GM23338 (cell line): Measurements from ENCODE around the gene SLC40A1. TPM values are rescaled to one million over a fixed set of nuclear protein-coding genes. Genes with fewer than 3 reads are reported as not detected.

Experiments
- ATAC-seq: fragments of 200-7000 bp; cut with Tn5 transposase; 3 replicates; pipeline ENCODE4 v1.9.1; 2020
- DNase-seq: peaks from one replicate; pipeline ENCODE4 v3.0.0-alpha.2; 2015; ENCODE audit warnings: low spot score
- H2AFZ ChIP-seq: fragments of 200-600 bp; sonication (generic); 2 replicates; pipeline ENCODE4 v1.8.0; 2016; ENCODE audit warnings: antibody characterized with exemption, mild to moderate bottlenecking, moderate library complexity
- H3F3A ChIP-seq: fragments of 200-600 bp; sonication (generic); replicated peaks from 2 replicates; pipeline ENCODE4 v1.8.0; 2017; ENCODE audit warnings: antibody characterized with exemption, mixed run types, low read depth
- H3K27ac ChIP-seq: fragments of 200-600 bp; sonication (generic); 2 replicates; pipeline ENCODE4 v1.6.1; 2016; ENCODE audit warnings: low read depth
- H3K27me3 ChIP-seq: fragments of 200-600 bp; sonication (generic); 2 replicates; pipeline ENCODE4 v1.8.0; 2016; ENCODE audit warnings: mild to moderate bottlenecking, mixed run types, moderate library complexity; ENCODE audit not compliant: insufficient read depth
- H3K36me3 ChIP-seq: fragments of 200-600 bp; sonication (generic); 2 replicates; pipeline ENCODE4 v1.8.0; 2016; ENCODE audit warnings: mild to moderate bottlenecking; ENCODE audit not compliant: insufficient read depth
- H3K4me1 ChIP-seq: fragments of 200-600 bp; sonication (generic); 2 replicates; pipeline ENCODE4 v1.8.0; 2016; ENCODE audit warnings: mild to moderate bottlenecking, moderate library complexity; ENCODE audit not compliant: insufficient read depth
- H3K4me2 ChIP-seq: fragments of 200-600 bp; sonication (generic); 2 replicates; pipeline ENCODE4 v1.7.1; 2017; ENCODE audit warnings: mixed run types
- H3K4me3 ChIP-seq: fragments of 200-600 bp; sonication (generic); 2 replicates; pipeline ENCODE4 v1.6.1; 2016; ENCODE audit warnings: mixed run types
- H3K79me2 ChIP-seq: fragments of 200-600 bp; sonication (generic); replicated peaks from 2 replicates; pipeline ENCODE4 v1.8.0; 2017; ENCODE audit warnings: mild to moderate bottlenecking; ENCODE audit not compliant: insufficient read depth
- H3K9me2 ChIP-seq: fragments of 200-600 bp; sonication (generic); 2 replicates; pipeline ENCODE4 v1.8.0; 2017; ENCODE audit not compliant: insufficient read depth
- H4K20me1 ChIP-seq: fragments of 200-600 bp; sonication (generic); replicated peaks from 2 replicates; pipeline ENCODE4 v1.8.0; 2017; ENCODE audit warnings: mild to moderate bottlenecking; ENCODE audit not compliant: insufficient read depth
- H3K27ac Mint-ChIP-seq: 2 replicates; pipeline ENCODE4 v1.8.0; 2020; ENCODE audit warnings: inconsistent platforms, mild to moderate bottlenecking, moderate library complexity, mixed read lengths
- H3K27me3 Mint-ChIP-seq: 3 replicates; pipeline ENCODE4 v1.8.0; 2022; ENCODE audit warnings: low read depth, mild to moderate bottlenecking, moderate library complexity, mixed read lengths, inconsistent platforms; ENCODE audit not compliant: insufficient read depth, poor library complexity
- H3K36me3 Mint-ChIP-seq: 3 replicates; pipeline ENCODE4 v1.8.0; 2021; ENCODE audit warnings: low read depth, mild to moderate bottlenecking, inconsistent platforms, moderate library complexity, mixed read lengths
- H3K4me1 Mint-ChIP-seq: 3 replicates; pipeline ENCODE4 v1.8.0; 2020; ENCODE audit warnings: mild to moderate bottlenecking, inconsistent platforms, mixed read lengths
- H3K4me3 Mint-ChIP-seq: 3 replicates; pipeline ENCODE4 v1.8.0; 2021; ENCODE audit warnings: moderate library complexity, mild to moderate bottlenecking, inconsistent platforms, mixed read lengths
- H3K9me3 Mint-ChIP-seq: 3 replicates; pipeline ENCODE4 v1.8.0; 2020; ENCODE audit warnings: moderate library complexity, mild to moderate bottlenecking, inconsistent platforms, mixed read lengths
- CREB1 ChIP-seq: fragments of 250-450 bp; sonication (Bioruptor Pico); IDR thresholded peaks from 2 replicates; pipeline ENCODE4 v1.5.0; 2020; ENCODE audit warnings: low read depth, mild to moderate bottlenecking, moderate library complexity
- EZH2phosphoT487 ChIP-seq: fragments of 200-600 bp; sonication (generic); IDR thresholded peaks from one replicate; pipeline ENCODE4 v1.8.1; 2018; ENCODE audit warnings: antibody characterized with exemption; ENCODE audit not compliant: unreplicated experiment
- JUNB ChIP-seq: IDR thresholded peaks from one replicate; pipeline ENCODE4 v1.6.1; 2016; ENCODE audit warnings: antibody characterized with exemption; ENCODE audit not compliant: unreplicated experiment
- NANOG ChIP-seq: IDR thresholded peaks from 2 replicates; pipeline ENCODE4 v1.6.1; 2016; ENCODE audit warnings: antibody characterized with exemption, borderline replicate concordance
- POLR2AphosphoS5 ChIP-seq: IDR thresholded peaks from 2 replicates; pipeline ENCODE4 v1.6.1; 2016; ENCODE audit warnings: antibody characterized with exemption, low read depth
- STAT1 ChIP-seq: IDR thresholded peaks from one replicate; pipeline ENCODE4 v1.6.1; 2016; ENCODE audit warnings: antibody characterized with exemption; ENCODE audit not compliant: unreplicated experiment
- ZNF114 ChIP-seq: fragments of 250-450 bp; sonication (Bioruptor Pico); IDR thresholded peaks from 2 replicates; pipeline ENCODE4 v1.5.0; 2020; ENCODE audit warnings: mild to moderate bottlenecking, moderate library complexity
- ZNF331 ChIP-seq: fragments of 250-450 bp; sonication (Bioruptor Pico); IDR thresholded peaks from 2 replicates; pipeline ENCODE4 v1.5.0; 2020; ENCODE audit warnings: low read depth, mild to moderate bottlenecking, moderate library complexity
- polyA plus RNA-seq: library from polyadenylated mRNA; unstranded; fragments of >200 nt; fragmentation: Nextera tagmentation; extraction: Ambion mirVana; gene quantifications from 2 replicates; pipeline ENCODE4 v1.2.1, GENCODE V29; 2016
- total RNA-seq: library from RNA; depleted of rRNA; stranded (reverse); fragments of >200 nt; shearing (Covaris generic); gene quantifications from 2 replicates; pipeline ENCODE4 v1.2.3, GENCODE V29; 2014
- TF ChIP-seq, protein P1 (sequence below): IDR thresholded peaks from one replicate; pipeline ENCODE4 v1.6.1; 2018; ENCODE audit warnings: antibody characterized with exemption; ENCODE audit not compliant: unreplicated experiment
- TF ChIP-seq, protein P2 (sequence below): fragments of 250-450 bp; sonication (Bioruptor Pico); IDR thresholded peaks from 2 replicates; pipeline ENCODE4 v1.5.0; 2020; ENCODE audit warnings: mild to moderate bottlenecking, moderate library complexity

SLC40A1 gene
- total and polyA plus RNA-seq, 2 experiments from 2014 or later: 0.08 TPM; not detected in 1

- TF ChIP-seq EZH2phosphoT487 (no peak), NANOG (no peak), POLR2AphosphoS5 (no peak), CREB1 (CRISPR knock-in tag) (no peak)
- TF ChIP-seq, protein P1, sequence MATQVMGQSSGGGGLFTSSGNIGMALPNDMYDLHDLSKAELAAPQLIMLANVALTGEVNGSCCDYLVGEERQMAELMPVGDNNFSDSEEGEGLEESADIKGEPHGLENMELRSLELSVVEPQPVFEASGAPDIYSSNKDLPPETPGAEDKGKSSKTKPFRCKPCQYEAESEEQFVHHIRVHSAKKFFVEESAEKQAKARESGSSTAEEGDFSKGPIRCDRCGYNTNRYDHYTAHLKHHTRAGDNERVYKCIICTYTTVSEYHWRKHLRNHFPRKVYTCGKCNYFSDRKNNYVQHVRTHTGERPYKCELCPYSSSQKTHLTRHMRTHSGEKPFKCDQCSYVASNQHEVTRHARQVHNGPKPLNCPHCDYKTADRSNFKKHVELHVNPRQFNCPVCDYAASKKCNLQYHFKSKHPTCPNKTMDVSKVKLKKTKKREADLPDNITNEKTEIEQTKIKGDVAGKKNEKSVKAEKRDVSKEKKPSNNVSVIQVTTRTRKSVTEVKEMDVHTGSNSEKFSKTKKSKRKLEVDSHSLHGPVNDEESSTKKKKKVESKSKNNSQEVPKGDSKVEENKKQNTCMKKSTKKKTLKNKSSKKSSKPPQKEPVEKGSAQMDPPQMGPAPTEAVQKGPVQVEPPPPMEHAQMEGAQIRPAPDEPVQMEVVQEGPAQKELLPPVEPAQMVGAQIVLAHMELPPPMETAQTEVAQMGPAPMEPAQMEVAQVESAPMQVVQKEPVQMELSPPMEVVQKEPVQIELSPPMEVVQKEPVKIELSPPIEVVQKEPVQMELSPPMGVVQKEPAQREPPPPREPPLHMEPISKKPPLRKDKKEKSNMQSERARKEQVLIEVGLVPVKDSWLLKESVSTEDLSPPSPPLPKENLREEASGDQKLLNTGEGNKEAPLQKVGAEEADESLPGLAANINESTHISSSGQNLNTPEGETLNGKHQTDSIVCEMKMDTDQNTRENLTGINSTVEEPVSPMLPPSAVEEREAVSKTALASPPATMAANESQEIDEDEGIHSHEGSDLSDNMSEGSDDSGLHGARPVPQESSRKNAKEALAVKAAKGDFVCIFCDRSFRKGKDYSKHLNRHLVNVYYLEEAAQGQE: no peak
These were observed 11.2 kb downstream of the SLC40A1 start (continued) for GRCh38 chr2:189569295-189569910.

GRCh38 chr2:189566046-189566445, 14.5 kb downstream of the SLC40A1 start:
- Histone ChIP-seq H3K79me2 (no peaks in the 10 kb centered on the region), H3K4me1 (no peaks in the 10 kb centered on the region), H4K20me1 (no peaks in the 10 kb centered on the region), H3K4me2 (no peak overlapping the region), H3K4me3 (no peak overlapping the region), H3K27ac (no peak overlapping the region), H3F3A (no peaks in the 10 kb centered on the region), H2AFZ (no peak overlapping the region), H3K36me3 (no peaks in the 10 kb centered on the region), H3K9me2 (peaks cover 4% of the 10 kb centered on the region; the same call in 1 of the 2 replicates), H3K27me3 (no peaks in the 10 kb centered on the region)
- Mint-ChIP-seq H3K27ac (no peak overlapping the region), H3K4me3 (no peak overlapping the region), H3K27me3 (no peaks in the 10 kb centered on the region), H3K36me3 (no peaks in the 10 kb centered on the region), H3K9me3 (no peaks in the 10 kb centered on the region), H3K4me1 (no peaks in the 10 kb centered on the region)
- ATAC-seq (no peak), DNase-seq (no peak)
- TF ChIP-seq JUNB (no peak), ZNF114 (no peak), POLR2AphosphoS5 (no peak), ZNF331 (no peak), STAT1 (no peak)
- TF ChIP-seq, protein P1: no peak
- TF ChIP-seq, protein P2, sequence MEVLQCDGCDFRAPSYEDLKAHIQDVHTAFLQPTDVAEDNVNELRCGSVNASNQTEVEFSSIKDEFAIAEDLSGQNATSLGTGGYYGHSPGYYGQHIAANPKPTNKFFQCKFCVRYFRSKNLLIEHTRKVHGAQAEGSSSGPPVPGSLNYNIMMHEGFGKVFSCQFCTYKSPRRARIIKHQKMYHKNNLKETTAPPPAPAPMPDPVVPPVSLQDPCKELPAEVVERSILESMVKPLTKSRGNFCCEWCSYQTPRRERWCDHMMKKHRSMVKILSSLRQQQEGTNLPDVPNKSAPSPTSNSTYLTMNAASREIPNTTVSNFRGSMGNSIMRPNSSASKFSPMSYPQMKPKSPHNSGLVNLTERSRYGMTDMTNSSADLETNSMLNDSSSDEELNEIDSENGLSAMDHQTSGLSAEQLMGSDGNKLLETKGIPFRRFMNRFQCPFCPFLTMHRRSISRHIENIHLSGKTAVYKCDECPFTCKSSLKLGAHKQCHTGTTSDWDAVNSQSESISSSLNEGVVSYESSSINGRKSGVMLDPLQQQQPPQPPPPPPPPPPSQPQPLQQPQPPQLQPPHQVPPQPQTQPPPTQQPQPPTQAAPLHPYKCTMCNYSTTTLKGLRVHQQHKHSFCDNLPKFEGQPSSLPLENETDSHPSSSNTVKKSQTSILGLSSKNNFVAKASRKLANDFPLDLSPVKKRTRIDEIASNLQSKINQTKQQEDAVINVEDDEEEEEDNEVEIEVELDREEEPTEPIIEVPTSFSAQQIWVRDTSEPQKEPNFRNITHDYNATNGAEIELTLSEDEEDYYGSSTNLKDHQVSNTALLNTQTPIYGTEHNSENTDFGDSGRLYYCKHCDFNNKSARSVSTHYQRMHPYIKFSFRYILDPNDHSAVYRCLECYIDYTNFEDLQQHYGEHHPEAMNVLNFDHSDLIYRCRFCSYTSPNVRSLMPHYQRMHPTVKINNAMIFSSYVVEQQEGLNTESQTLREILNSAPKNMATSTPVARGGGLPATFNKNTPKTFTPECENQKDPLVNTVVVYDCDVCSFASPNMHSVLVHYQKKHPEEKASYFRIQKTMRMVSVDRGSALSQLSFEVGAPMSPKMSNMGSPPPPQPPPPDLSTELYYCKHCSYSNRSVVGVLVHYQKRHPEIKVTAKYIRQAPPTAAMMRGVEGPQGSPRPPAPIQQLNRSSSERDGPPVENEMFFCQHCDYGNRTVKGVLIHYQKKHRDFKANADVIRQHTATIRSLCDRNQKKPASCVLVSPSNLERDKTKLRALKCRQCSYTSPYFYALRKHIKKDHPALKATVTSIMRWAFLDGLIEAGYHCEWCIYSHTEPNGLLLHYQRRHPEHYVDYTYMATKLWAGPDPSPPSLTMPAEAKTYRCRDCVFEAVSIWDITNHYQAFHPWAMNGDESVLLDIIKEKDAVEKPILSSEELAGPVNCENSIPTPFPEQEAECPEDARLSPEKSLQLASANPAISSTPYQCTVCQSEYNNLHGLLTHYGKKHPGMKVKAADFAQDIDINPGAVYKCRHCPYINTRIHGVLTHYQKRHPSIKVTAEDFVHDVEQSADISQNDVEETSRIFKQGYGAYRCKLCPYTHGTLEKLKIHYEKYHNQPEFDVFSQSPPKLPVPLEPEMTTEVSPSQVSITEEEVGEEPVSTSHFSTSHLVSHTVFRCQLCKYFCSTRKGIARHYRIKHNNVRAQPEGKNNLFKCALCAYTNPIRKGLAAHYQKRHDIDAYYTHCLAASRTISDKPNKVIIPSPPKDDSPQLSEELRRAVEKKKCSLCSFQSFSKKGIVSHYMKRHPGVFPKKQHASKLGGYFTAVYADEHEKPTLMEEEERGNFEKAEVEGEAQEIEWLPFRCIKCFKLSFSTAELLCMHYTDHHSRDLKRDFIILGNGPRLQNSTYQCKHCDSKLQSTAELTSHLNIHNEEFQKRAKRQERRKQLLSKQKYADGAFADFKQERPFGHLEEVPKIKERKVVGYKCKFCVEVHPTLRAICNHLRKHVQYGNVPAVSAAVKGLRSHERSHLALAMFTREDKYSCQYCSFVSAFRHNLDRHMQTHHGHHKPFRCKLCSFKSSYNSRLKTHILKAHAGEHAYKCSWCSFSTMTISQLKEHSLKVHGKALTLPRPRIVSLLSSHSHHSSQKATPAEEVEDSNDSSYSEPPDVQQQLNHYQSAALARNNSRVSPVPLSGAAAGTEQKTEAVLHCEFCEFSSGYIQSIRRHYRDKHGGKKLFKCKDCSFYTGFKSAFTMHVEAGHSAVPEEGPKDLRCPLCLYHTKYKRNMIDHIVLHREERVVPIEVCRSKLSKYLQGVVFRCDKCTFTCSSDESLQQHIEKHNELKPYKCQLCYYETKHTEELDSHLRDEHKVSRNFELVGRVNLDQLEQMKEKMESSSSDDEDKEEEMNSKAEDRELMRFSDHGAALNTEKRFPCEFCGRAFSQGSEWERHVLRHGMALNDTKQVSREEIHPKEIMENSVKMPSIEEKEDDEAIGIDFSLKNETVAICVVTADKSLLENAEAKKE (CRISPR knock-in tag): no peak
